ENCODE results near the gene SLF2. TPM values are rescaled to one million over a fixed set of nuclear protein-coding genes. Genes with fewer than 3 reads are reported as not detected.

SLF2 gene
- total and polyA plus RNA-seq, 2 of the 13 experiments (the other 11 are each of a cell fraction or from before 2014, with no cell fraction given) = 12.2 to 48.1 TPM

- TF ChIP-seq ZNF629 (CRISPR knock-in tag; conservative IDR thresholded peaks at IDR 0.05) = peak; percentile 45; the same call in 1 of the 2 replicates
- TF ChIP-seq ISL2 (CRISPR knock-in tag; IDR thresholded peaks at IDR 0.05) = peak; percentile 86
- peak; percentile 28; the same call in 1 of the 2 replicates for TF ChIP-seq ZNF614 (CRISPR knock-in tag; IDR thresholded peaks at IDR 0.05; ENCODE audit: borderline replicate concordance)
- peak; percentile 93 for TF ChIP-seq FOXA3 (CRISPR knock-in tag; IDR thresholded peaks at IDR 0.05)
- TF ChIP-seq HMG20B (CRISPR knock-in tag; conservative IDR thresholded peaks at IDR 0.05) = peak; percentile 51; the same call in 1 of the 2 replicates
- TF ChIP-seq NCOR1 (IDR thresholded peaks at IDR 0.05; ENCODE audit: borderline replicate concordance, low read length) = peak; percentile 65; the same call in 1 of the 2 replicates
- TF ChIP-seq STAG1 (CRISPR knock-in tag; IDR thresholded peaks at IDR 0.05) = peak; percentile 11
- peak; percentile 72 for TF ChIP-seq KDM6A (CRISPR knock-in tag; IDR thresholded peaks at IDR 0.05; ENCODE audit: low read depth)
- TF ChIP-seq ZNF605 (CRISPR knock-in tag; IDR thresholded peaks at IDR 0.05) = peak; percentile 57
- TF ChIP-seq RARA (CRISPR knock-in tag; IDR thresholded peaks at IDR 0.05) = peak; percentile 65; the same call in 1 of the 2 replicates
- TF ChIP-seq ZNF143 (CRISPR knock-in tag; IDR thresholded peaks at IDR 0.05) = no peak; the same call in 1 of the 2 replicates
- no peak for TF ChIP-seq ARNT (IDR thresholded peaks at IDR 0.05)
- TF ChIP-seq GABPA (IDR thresholded peaks at IDR 0.05; ENCODE audit: low read depth, low read length) = no peak
- 0 out of 2 replicates have a peak, but pooled peaks have one; percentile 30 for TF ChIP-seq GABPA (CRISPR knock-in tag; IDR thresholded peaks at IDR 0.05; ENCODE audit: low read depth)
- TF ChIP-seq MAZ (IDR thresholded peaks at IDR 0.05; ENCODE audit: borderline replicate concordance, low read depth, low read length) = no peak
- no peak for TF ChIP-seq MAZ (CRISPR knock-in tag; IDR thresholded peaks at IDR 0.05; ENCODE audit: low read depth)
- TF ChIP-seq PRMT3 (CRISPR knock-in tag; IDR thresholded peaks at IDR 0.05; ENCODE audit: borderline replicate concordance, low read depth) = no peak
- TF ChIP-seq STAT5B (CRISPR knock-in tag; IDR thresholded peaks at IDR 0.05) = no peak
- TF ChIP-seq FOXP1 (IDR thresholded peaks at IDR 0.05) = no peak
- peak; percentile 44 for TF ChIP-seq FOXP1 (CRISPR knock-in tag; IDR thresholded peaks at IDR 0.05)
- peak; percentile 91 for TF ChIP-seq HNF4G (IDR thresholded peaks at IDR 0.05; ENCODE audit: borderline replicate concordance, low read depth, low read length)
- TF ChIP-seq HNF4G (CRISPR knock-in tag; IDR thresholded peaks at IDR 0.05; ENCODE audit: borderline replicate concordance, low read depth) = peak; percentile 76; the same call in 1 of the 2 replicates
- TF ChIP-seq, protein P1, sequence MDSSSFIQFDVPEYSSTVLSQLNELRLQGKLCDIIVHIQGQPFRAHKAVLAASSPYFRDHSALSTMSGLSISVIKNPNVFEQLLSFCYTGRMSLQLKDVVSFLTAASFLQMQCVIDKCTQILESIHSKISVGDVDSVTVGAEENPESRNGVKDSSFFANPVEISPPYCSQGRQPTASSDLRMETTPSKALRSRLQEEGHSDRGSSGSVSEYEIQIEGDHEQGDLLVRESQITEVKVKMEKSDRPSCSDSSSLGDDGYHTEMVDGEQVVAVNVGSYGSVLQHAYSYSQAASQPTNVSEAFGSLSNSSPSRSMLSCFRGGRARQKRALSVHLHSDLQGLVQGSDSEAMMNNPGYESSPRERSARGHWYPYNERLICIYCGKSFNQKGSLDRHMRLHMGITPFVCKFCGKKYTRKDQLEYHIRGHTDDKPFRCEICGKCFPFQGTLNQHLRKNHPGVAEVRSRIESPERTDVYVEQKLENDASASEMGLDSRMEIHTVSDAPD (CRISPR knock-in tag; IDR thresholded peaks at IDR 0.05) = 0 out of 2 replicates have a peak, but pooled peaks have one; percentile 30
- peak; percentile 58; the same call in 1 of the 2 replicates for TF ChIP-seq SOX5 (CRISPR knock-in tag; IDR thresholded peaks at IDR 0.05; ENCODE audit: borderline replicate concordance)
- TF ChIP-seq ZMYM3 (CRISPR knock-in tag; IDR thresholded peaks at IDR 0.05) = peak; percentile 94
- no peak for TF ChIP-seq SAFB2 (CRISPR knock-in tag; IDR thresholded peaks at IDR 0.05; ENCODE audit: borderline replicate concordance, low read depth)
- TF ChIP-seq RXRB (CRISPR knock-in tag; IDR thresholded peaks at IDR 0.05; ENCODE audit: borderline replicate concordance) = peak; percentile 64; the same call in 1 of the 2 replicates
- peak; percentile 91 for TF ChIP-seq TCF7 (IDR thresholded peaks at IDR 0.05; ENCODE audit: low read depth)
- TF ChIP-seq ZNF253 (CRISPR knock-in tag; IDR thresholded peaks at IDR 0.05; ENCODE audit: borderline replicate concordance) = no peak
- TF ChIP-seq, protein P2, sequence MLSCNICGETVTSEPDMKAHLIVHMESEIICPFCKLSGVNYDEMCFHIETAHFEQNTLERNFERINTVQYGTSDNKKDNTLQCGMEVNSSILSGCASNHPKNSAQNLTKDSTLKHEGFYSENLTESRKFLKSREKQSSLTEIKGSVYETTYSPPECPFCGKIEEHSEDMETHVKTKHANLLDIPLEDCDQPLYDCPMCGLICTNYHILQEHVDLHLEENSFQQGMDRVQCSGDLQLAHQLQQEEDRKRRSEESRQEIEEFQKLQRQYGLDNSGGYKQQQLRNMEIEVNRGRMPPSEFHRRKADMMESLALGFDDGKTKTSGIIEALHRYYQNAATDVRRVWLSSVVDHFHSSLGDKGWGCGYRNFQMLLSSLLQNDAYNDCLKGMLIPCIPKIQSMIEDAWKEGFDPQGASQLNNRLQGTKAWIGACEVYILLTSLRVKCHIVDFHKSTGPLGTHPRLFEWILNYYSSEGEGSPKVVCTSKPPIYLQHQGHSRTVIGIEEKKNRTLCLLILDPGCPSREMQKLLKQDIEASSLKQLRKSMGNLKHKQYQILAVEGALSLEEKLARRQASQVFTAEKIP (CRISPR knock-in tag; IDR thresholded peaks at IDR 0.05; ENCODE audit: borderline replicate concordance) = no peak
- TF ChIP-seq TMF1 (CRISPR knock-in tag; IDR thresholded peaks at IDR 0.05; ENCODE audit: low read depth) = no peak
- 0 out of 2 replicates have a peak, but pooled peaks have one; percentile 71 for TF ChIP-seq ZNF777 (CRISPR knock-in tag; IDR thresholded peaks at IDR 0.05)
Observed at GRCh38 chr10:100875484-100876166, 37.1 kb upstream of the SLF2 start (continued).

Data from HepG2 (cell line).